Measurements from ENCODE around the gene WDR49. TPM values are rescaled to one million over a fixed set of nuclear protein-coding genes. Genes with fewer than 3 reads are reported as not detected.

The WDR49 gene
- total and polyA plus RNA-seq, 10 of the 15 experiments (the other 5 are each of a cell fraction or from before 2014, with no cell fraction given) = 0.05 to 0.15 TPM; not detected in 8

GRCh38 chr3:167538081-167538480 lies 115.7 kb downstream of the WDR49 start:
- intact Hi-C loops (cut with micrococcal nuclease; ENCODE audit: unreplicated experiment) = no loop called here

GRCh38 chr3:167521006-167521355 lies 132.8 kb downstream of the WDR49 start:
- Histone ChIP-seq H4K20me1 (ENCODE audit: control insufficient read depth, insufficient read depth) (no peaks in the 10 kb centered on the region), H2AFZ (ENCODE audit: control insufficient read depth, low read depth, low read length) (no peak overlapping the region), H3K36me3 (ENCODE audit: control insufficient read depth in 2 of 2, insufficient read depth in 2 of 2, low read length in 1 of 2) (no peaks in the 10 kb centered on the region), H3K4me1 (ENCODE audit: control insufficient read depth, insufficient read depth, low read length) (no peaks in the 10 kb centered on the region), H3K9ac (ENCODE audit: control insufficient read depth, insufficient read depth, low read length) (no peak overlapping the region), H3K27ac (ENCODE audit: control insufficient read depth, insufficient read depth) (no peak overlapping the region), H3K79me2 (ENCODE audit: control insufficient read depth, insufficient read depth, low read length) (no peaks in the 10 kb centered on the region), H3K4me2 (ENCODE audit: control insufficient read depth, insufficient read depth) (no peak overlapping the region), H3K9me3 (replicated peaks; ENCODE audit: control insufficient read depth, insufficient read depth, low read length) (no peaks in the 10 kb centered on the region), H3K4me3 (no peak overlapping the region), H3K27me3 (replicated peaks in 1 of 2; ENCODE audit: control insufficient read depth in 2 of 2, insufficient read depth in 2 of 2, low read length in 1 of 2) (no peaks in the 10 kb centered on the region)
- intact Hi-C loops (cut with micrococcal nuclease; ENCODE audit: unreplicated experiment) (no loop called here), in situ Hi-C loops (cut with MboI) (no loop called here)
- no TSS peak for BruUV-seq (replicated peaks)
- ChIA-PET POLR2A (no interaction called here), SMC1A (ENCODE audit: uncharacterized antibody, unreplicated experiment) (no interaction called here), CTCF (no interaction called here), RAD21 (ENCODE audit: unreplicated experiment) (no interaction called here)
- no peak for DNase-seq (ENCODE audit: low read depth, low spot score)
- FAIRE-seq = no peak
- no peak for ATAC-seq
- TF ChIP-seq EZH2 (IDR thresholded peaks at IDR 0.05; ENCODE audit: borderline replicate concordance, control insufficient read depth, low read depth, low read length) = no peak
- TF ChIP-seq SIX5 (IDR thresholded peaks at IDR 0.05; ENCODE audit: low read depth, low read length, severe bottlenecking) = no peak
- no peak for TF ChIP-seq POLR2AphosphoS5 (IDR thresholded peaks at IDR 0.05; ENCODE audit: low read length)
- TF ChIP-seq IRF3 (IDR thresholded peaks at IDR 0.05) = no peak
- TF ChIP-seq, protein P1, sequence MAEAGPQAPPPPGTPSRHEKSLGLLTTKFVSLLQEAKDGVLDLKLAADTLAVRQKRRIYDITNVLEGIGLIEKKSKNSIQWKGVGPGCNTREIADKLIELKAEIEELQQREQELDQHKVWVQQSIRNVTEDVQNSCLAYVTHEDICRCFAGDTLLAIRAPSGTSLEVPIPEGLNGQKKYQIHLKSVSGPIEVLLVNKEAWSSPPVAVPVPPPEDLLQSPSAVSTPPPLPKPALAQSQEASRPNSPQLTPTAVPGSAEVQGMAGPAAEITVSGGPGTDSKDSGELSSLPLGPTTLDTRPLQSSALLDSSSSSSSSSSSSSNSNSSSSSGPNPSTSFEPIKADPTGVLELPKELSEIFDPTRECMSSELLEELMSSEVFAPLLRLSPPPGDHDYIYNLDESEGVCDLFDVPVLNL (IDR thresholded peaks at IDR 0.05; ENCODE audit: low read depth, low read length) = no peak
- TF ChIP-seq SMC3 (IDR thresholded peaks at IDR 0.05; ENCODE audit: borderline replicate concordance, low read length) = no peak
- TF ChIP-seq BCL11A (IDR thresholded peaks at IDR 0.05; ENCODE audit: low read depth, low read length) = no peak
- TF ChIP-seq, protein P2, sequence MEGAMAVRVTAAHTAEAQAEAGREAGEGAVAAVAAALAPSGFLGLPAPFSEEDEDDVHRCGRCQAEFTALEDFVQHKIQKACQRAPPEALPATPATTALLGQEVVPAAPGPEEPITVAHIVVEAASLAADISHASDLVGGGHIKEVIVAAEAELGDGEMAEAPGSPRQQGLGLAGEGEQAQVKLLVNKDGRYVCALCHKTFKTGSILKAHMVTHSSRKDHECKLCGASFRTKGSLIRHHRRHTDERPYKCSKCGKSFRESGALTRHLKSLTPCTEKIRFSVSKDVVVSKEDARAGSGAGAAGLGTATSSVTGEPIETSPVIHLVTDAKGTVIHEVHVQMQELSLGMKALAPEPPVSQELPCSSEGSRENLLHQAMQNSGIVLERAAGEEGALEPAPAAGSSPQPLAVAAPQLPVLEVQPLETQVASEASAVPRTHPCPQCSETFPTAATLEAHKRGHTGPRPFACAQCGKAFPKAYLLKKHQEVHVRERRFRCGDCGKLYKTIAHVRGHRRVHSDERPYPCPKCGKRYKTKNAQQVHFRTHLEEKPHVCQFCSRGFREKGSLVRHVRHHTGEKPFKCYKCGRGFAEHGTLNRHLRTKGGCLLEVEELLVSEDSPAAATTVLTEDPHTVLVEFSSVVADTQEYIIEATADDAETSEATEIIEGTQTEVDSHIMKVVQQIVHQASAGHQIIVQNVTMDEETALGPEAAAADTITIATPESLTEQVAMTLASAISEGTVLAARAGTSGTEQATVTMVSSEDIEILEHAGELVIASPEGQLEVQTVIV (IDR thresholded peaks at IDR 0.05; ENCODE audit: borderline replicate concordance, partially characterized antibody) = no peak
- TF ChIP-seq NFIC (IDR thresholded peaks at IDR 0.05; ENCODE audit: low read depth, low read length) = no peak
- TF ChIP-seq TARDBP (IDR thresholded peaks at IDR 0.05; ENCODE audit: borderline replicate concordance) = no peak
- no peak for TF ChIP-seq SUPT20H (IDR thresholded peaks at IDR 0.05; ENCODE audit: borderline replicate concordance, control insufficient read depth, low read depth, low read length)
- no peak for TF ChIP-seq RUNX3 (IDR thresholded peaks at IDR 0.05; ENCODE audit: low read length)
- no peak for TF ChIP-seq CBFB (IDR thresholded peaks at IDR 0.05; ENCODE audit: low read depth)

More at GRCh38 chr3:167538081-167538480, 115.7 kb downstream of the WDR49 start:
- FAIRE-seq (no peak), DNase-seq (ENCODE audit: low read depth, low spot score) (no peak), ATAC-seq (no peak)
- Histone ChIP-seq H3K79me2 (ENCODE audit: control insufficient read depth, insufficient read depth, low read length) (no peaks in the 10 kb centered on the region), H3K9me3 (replicated peaks; ENCODE audit: control insufficient read depth, insufficient read depth, low read length) (no peaks in the 10 kb centered on the region), H4K20me1 (ENCODE audit: control insufficient read depth, insufficient read depth) (no peaks in the 10 kb centered on the region), H3K27me3 (replicated peaks in 1 of 2; ENCODE audit: control insufficient read depth in 2 of 2, insufficient read depth in 2 of 2, low read length in 1 of 2) (no peaks in the 10 kb centered on the region), H3K4me3 (no peak overlapping the region), H3K9ac (ENCODE audit: control insufficient read depth, insufficient read depth, low read length) (no peak overlapping the region), H3K4me1 (ENCODE audit: control insufficient read depth, insufficient read depth, low read length) (no peaks in the 10 kb centered on the region), H2AFZ (ENCODE audit: control insufficient read depth, low read depth, low read length) (no peak overlapping the region), H3K27ac (ENCODE audit: control insufficient read depth, insufficient read depth) (no peak overlapping the region), H3K4me2 (ENCODE audit: control insufficient read depth, insufficient read depth) (no peak overlapping the region), H3K36me3 (ENCODE audit: control insufficient read depth in 2 of 2, insufficient read depth in 2 of 2, low read length in 1 of 2) (no peaks in the 10 kb centered on the region)
- WGBS (ENCODE audit: insufficient coverage, insufficient replicate concordance, low lambda C conversion rate, missing lambda C conversion rate) = 0% methylated on average over 1 of the region's 1 CpG
- in situ Hi-C loops (cut with MboI) = no loop called here
- SMC1A ChIA-PET (ENCODE audit: uncharacterized antibody, unreplicated experiment) = no interaction called here
- RAD21 ChIA-PET (ENCODE audit: unreplicated experiment) = no interaction called here
- CTCF ChIA-PET = no interaction called here
- BruUV-seq (replicated peaks) = no TSS peak
- TF ChIP-seq ESRRA (IDR thresholded peaks at IDR 0.05; ENCODE audit: low read length) (no peak), POLR2A (IDR thresholded peaks at IDR 0.05; ENCODE audit: low read depth, low read length) (no peak)
- POLR2A ChIA-PET = no interaction called here
